ENCODE measurements around the gene ATR. TPM values are rescaled to one million over a fixed set of nuclear protein-coding genes. Genes with fewer than 3 reads are reported as not detected.

Gene ATR
- total and polyA plus RNA-seq, 4 donors, result 9.0 to 41.3 (median 23.3) TPM

- Histone ChIP-seq H3K4me1 (ENCODE audit: control insufficient read depth in 5 of 5, insufficient read depth in 5 of 5, low read length in 5 of 5) (no peaks in the 10 kb centered on the region), H3K9ac (ENCODE audit: insufficient read depth in 1 of 2, low read length in 2 of 2) (no peak overlapping the region), H3K27ac (ENCODE audit: low read depth in 1 of 2, low read length in 1 of 2) (no peak overlapping the region), H3K27me3 (ENCODE audit: control insufficient read depth in 3 of 3, insufficient read depth in 3 of 3, low read length in 2 of 3) (no peaks in the 10 kb centered on the region), H3K36me3 (ENCODE audit: control insufficient read depth in 4 of 4, insufficient read depth in 4 of 4, low read length in 4 of 4) (peaks cover 4 to 36% (median 18%) of the 10 kb centered on the region in 4 donors), H3K4me3 (no peak overlapping the region), H3K9me3 (ENCODE audit: control insufficient read depth in 4 of 4, insufficient read depth in 3 of 4, low read length in 3 of 4) (no peaks in the 10 kb centered on the region)
- 95 to 100% methylated on average over 2 of the region's 2 CpGs for WGBS, 2 donors
- no peak for DNase-seq
- TF ChIP-seq CTCF (IDR thresholded peaks at IDR 0.05; ENCODE audit: control extremely low read depth, extremely low read depth), result no peak
- no peak for ATAC-seq (ENCODE audit: insufficient read depth, low FRiP score)
Measured at GRCh38 chr3:142492184-142492583, 86.3 kb downstream of the ATR start.

GRCh38 chr3:142489572-142490323, 88.8 kb downstream of the ATR start:
- H3K9me3 ChIP-seq (ENCODE audit: control insufficient read depth in 4 of 4, insufficient read depth in 3 of 4, low read length in 3 of 4), result peaks cover 0 to 2% (median 0%) of the 10 kb centered on the region in 4 donors
- no peak overlapping the region for H3K27ac ChIP-seq (ENCODE audit: low read depth in 1 of 2, low read length in 1 of 2)
- no peak overlapping the region for H3K4me3 ChIP-seq
- H3K36me3 ChIP-seq (ENCODE audit: control insufficient read depth in 4 of 4, insufficient read depth in 4 of 4, low read length in 4 of 4), result peaks cover 3 to 31% (median 14%) of the 10 kb centered on the region in 4 donors
- no peak for TF ChIP-seq CTCF (IDR thresholded peaks at IDR 0.05; ENCODE audit: control extremely low read depth, extremely low read depth)
- no peak overlapping the region for H3K9ac ChIP-seq (ENCODE audit: insufficient read depth in 1 of 2, low read length in 2 of 2)
- DNase-seq (no peak), ATAC-seq (ENCODE audit: insufficient read depth, low FRiP score) (no peak)
- WGBS, 2 donors, result 97% methylated on average over 5 of the region's 5 CpGs
- H3K4me1 ChIP-seq (ENCODE audit: control insufficient read depth in 5 of 5, insufficient read depth in 5 of 5, low read length in 5 of 5), result no peaks in the 10 kb centered on the region
- H3K27me3 ChIP-seq (ENCODE audit: control insufficient read depth in 3 of 3, insufficient read depth in 3 of 3, low read length in 2 of 3), result no peaks in the 10 kb centered on the region

GRCh38 chr3:142484912-142485435, 93.6 kb downstream of the ATR start:
- H3K9ac ChIP-seq (ENCODE audit: insufficient read depth in 1 of 2, low read length in 2 of 2), result no peak overlapping the region
- TF ChIP-seq CTCF (IDR thresholded peaks at IDR 0.05; ENCODE audit: control extremely low read depth, extremely low read depth), result no peak
- H3K36me3 ChIP-seq (ENCODE audit: control insufficient read depth in 4 of 4, insufficient read depth in 4 of 4, low read length in 4 of 4), result peaks cover 10 to 38% (median 24%) of the 10 kb centered on the region in 4 donors
- H3K9me3 ChIP-seq (ENCODE audit: control insufficient read depth in 4 of 4, insufficient read depth in 3 of 4, low read length in 3 of 4), result peaks cover 0 to 14% (median 8%) of the 10 kb centered on the region in 4 donors
- 98 to 99% methylated on average over 4 of the region's 4 CpGs for WGBS, 2 donors
- H3K4me3 ChIP-seq, result no peak overlapping the region
- H3K4me1 ChIP-seq (ENCODE audit: control insufficient read depth in 5 of 5, insufficient read depth in 5 of 5, low read length in 5 of 5), result no peaks in the 10 kb centered on the region
- H3K27me3 ChIP-seq (ENCODE audit: control insufficient read depth in 3 of 3, insufficient read depth in 3 of 3, low read length in 2 of 3), result no peaks in the 10 kb centered on the region
- no peak overlapping the region for H3K27ac ChIP-seq (ENCODE audit: low read depth in 1 of 2, low read length in 1 of 2)
- no peak for ATAC-seq (ENCODE audit: insufficient read depth, low FRiP score)
- DNase-seq, result no peak

Measured in lung (tissue), 12 donors.